Fibroblast of mammary gland (primary cell): Measurements from ENCODE around the gene CDH23.
A peak's percentile ranks its signal among the peaks of the same experiment; 100 is the strongest.

Source experiments
- DNase-seq: peaks from one replicate; pipeline ENCODE4 v3.0.0-alpha.2; 2010; ENCODE audit warnings: low read depth
- H3K4me3 ChIP-seq: 2 replicates; pipeline ENCODE4 v1.5.1; 2011; ENCODE audit warnings: low read depth, mild to moderate bottlenecking, low read length, moderate library complexity; ENCODE audit not compliant: control insufficient read depth
- CTCF ChIP-seq: conservative IDR thresholded peaks from 2 replicates; pipeline ENCODE4 v1.5.1; 2011; ENCODE audit warnings: low read depth, low read length, inconsistent platforms; ENCODE audit not compliant: control insufficient read depth, insufficient read depth

The CDH23 gene

GRCh38 chr10:71582019-71582418 lies 185.3 kb downstream of the CDH23 start:
- H3K4me3 ChIP-seq, result no peak overlapping the region
- DNase-seq, result peak; percentile 30
- TF ChIP-seq CTCF, result no peak

- no peak for TF ChIP-seq CTCF
- no peak for DNase-seq
- H3K4me3 ChIP-seq, result no peak overlapping the region
Observed at GRCh38 chr10:71582506-71583475, 186.1 kb downstream of the CDH23 start.

- no peak for TF ChIP-seq CTCF
- no peak for DNase-seq
- no peak overlapping the region for H3K4me3 ChIP-seq
Observed at GRCh38 chr10:71584461-71584860, 187.7 kb downstream of the CDH23 start.

GRCh38 chr10:71584902-71585563 lies 188.3 kb downstream of the CDH23 start:
- no peak for DNase-seq

DNA sequence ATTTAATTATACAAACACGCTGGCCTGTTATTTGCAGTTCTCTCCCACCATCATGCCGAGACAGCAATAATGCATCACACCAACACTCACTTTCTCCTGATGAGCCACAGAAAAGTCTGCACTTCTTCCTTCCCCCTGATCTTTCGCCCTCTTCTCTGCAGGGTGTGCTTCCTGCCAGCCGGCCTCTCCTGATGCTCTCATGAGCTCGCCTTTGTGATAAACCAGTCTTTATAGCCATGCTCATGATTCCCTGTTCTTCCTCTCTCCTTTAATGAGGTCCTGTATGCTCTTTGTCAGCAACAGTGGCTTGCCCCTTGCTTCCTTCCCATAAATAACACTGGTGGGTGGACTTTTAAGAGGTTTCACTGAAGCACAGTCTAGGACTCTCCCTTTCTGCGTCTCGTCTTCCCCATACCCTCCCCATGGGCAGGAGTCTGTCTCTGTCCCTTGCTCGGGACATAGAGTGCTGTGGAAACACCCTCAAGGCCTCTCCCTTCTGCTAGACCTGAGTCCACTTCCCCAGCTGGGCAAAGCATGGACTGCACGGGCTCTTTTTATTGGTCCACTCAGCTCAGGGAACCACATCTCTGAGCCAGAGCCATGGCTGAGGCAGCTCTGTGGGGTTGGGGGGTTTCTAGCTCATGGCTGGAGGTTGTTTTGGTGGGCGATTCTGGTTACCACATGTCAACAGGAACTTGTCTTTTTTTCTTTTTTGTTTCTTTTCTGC lies 189.0 kb downstream of the CDH23 start:
- no peak for TF ChIP-seq CTCF
- no peak for DNase-seq
- H3K4me3 ChIP-seq, result no peak overlapping the region

More at GRCh38 chr10:71584902-71585563, 188.3 kb downstream of the CDH23 start:
- H3K4me3 ChIP-seq, result no peak overlapping the region
- TF ChIP-seq CTCF, result no peak

DNA sequence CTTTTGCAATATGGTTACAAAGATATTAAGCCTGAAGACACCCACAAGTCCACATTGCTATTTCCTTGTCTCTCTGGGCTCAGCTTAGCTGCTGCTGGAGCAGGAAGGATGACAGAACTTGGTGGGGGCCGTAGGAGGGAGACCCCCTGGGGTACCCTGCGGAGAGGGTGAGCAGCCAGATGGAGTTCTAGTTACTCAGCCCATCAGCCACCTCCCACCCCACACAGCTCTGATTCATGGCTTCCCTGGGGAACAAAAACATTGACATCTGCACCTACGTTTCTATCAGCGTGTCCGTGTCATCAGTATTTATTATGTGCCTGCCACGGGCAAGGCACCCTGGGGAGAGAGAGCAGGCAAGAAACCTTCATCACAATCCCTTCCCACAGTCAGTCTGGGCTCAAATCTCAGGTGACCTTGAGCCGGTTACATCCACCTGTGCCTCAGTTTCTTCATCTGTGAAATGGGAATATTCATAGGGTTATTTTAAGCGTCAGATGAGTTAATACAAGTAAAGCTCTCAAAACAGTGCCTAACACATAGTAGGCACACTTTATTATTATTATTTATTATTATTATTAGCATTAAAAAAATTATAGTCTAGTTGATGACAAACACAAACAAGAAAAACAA lies 191.3 kb downstream of the CDH23 start:
- TF ChIP-seq CTCF, result no peak
- peak; percentile 25 for DNase-seq
- H3K4me3 ChIP-seq, result no peak overlapping the region
